Measurements from ENCODE around the gene ZEB2. TPM values are rescaled to one million over a fixed set of nuclear protein-coding genes. Genes with fewer than 3 reads are reported as not detected.

The ZEB2 gene
- total and polyA plus RNA-seq, 2 of the 13 experiments (the other 11 are each of a cell fraction or from before 2014, with no cell fraction given): 0.07 TPM; not detected in 1

DNA sequence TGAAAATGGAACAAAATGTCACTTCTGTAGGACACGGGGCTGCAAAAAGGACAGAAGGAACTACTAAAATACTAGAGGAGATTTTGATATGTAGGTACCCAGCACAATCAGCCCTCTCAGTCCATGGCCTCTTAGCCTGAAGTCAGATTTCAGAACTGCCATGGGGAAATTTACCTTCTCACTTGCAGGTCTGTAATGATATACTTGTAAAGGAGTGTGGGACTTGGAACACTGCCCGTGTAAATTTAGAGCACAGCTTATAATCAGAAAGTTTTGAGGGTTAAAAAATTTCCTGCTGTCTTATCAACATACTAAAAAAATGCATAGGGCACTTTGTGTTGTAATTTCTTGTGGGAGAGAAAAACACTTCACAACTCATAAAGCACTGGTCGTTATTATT, 60.6 kb downstream of the ZEB2 start (continued):
- TF ChIP-seq ZZZ3 (CRISPR knock-in tag; IDR thresholded peaks at IDR 0.05; ENCODE audit: borderline replicate concordance): no peak
- TF ChIP-seq ZMYM2 (CRISPR knock-in tag; IDR thresholded peaks at IDR 0.05): no peak
- TF ChIP-seq RNF2 (conservative IDR thresholded peaks at IDR 0.05; ENCODE audit: low read depth): no peak
- no peak for TF ChIP-seq ZNF331 (CRISPR knock-in tag; IDR thresholded peaks at IDR 0.05)
- TF ChIP-seq, protein P1, sequence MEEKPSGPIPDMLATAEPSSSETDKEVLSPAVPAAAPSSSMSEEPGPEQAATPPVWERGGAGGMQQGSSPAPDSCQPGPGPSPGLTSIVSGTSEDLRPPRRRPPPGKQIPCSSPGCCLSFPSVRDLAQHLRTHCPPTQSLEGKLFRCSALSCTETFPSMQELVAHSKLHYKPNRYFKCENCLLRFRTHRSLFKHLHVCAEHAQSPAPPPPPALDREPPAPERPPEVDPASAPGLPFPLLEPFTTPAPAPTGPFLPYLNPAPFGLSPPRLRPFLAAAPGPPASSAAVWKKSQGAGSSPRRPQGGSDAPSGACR (CRISPR knock-in tag; IDR thresholded peaks at IDR 0.05): no peak
- TF ChIP-seq TP53 (CRISPR knock-in tag; conservative IDR thresholded peaks at IDR 0.05): no peak
- TF ChIP-seq ZNF430 (CRISPR knock-in tag; IDR thresholded peaks at IDR 0.05): no peak
- TF ChIP-seq DR1 (CRISPR knock-in tag; IDR thresholded peaks at IDR 0.05): no peak
- no peak for TF ChIP-seq ISX (CRISPR knock-in tag; conservative IDR thresholded peaks at IDR 0.05)

DNA sequence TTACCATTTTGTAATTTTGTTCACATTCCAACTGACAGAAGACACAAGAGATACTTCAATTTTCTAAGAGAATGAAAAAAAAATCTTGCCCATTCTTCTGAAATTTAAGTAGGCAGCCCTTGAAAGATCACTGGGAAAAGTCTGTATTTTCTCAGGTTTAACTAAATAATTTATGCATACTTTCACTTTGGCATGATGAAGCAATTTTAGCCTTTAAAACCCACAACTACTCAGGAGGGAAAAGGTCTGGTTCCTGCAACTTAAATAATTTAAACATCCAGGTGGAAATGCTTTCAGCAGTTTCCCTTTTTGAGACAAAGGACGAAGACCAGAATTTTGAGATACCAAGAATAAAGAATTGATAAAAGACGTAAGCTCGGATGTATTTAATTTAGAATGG, 61.4 kb downstream of the ZEB2 start:
- ATAC-seq (no peak), FAIRE-seq (no peak), DNase-seq (ENCODE audit: low spot score) (no peak)
- CTCF ChIA-PET (ENCODE audit: low intra/inter-chr PET ratio, low total read pairs): no interaction called here
- Histone ChIP-seq H3K36me3 (replicated peaks in 1 of 2; ENCODE audit: control insufficient read depth in 1 of 2, insufficient read depth in 2 of 2, low read length in 2 of 2) (no peaks in the 10 kb centered on the region), H3K27me3 (ENCODE audit: control insufficient read depth in 1 of 2, insufficient read depth in 2 of 2, low read length in 2 of 2) (peaks cover 0 to 12% of the 10 kb centered on the region in 2 experiments; a peak in 1 of 5 replicates), H3K79me2 (ENCODE audit: insufficient read depth, low read length) (no peaks in the 10 kb centered on the region), H3K27ac (ENCODE audit: extremely low read length, insufficient read depth, low read length) (no peak overlapping the region), H3K4me2 (ENCODE audit: low read depth, low read length) (no peak overlapping the region), H3K9ac (ENCODE audit: insufficient read depth, low read depth, low read length) (no peak overlapping the region), H3K9me3 (ENCODE audit: low read length) (no peaks in the 10 kb centered on the region), H3K4me1 (ENCODE audit: insufficient read depth, low read length) (no peaks in the 10 kb centered on the region), H4K20me1 (ENCODE audit: insufficient read depth, low read length) (no peaks in the 10 kb centered on the region), H2AFZ (ENCODE audit: low read length) (no peak overlapping the region), H3K4me3 (replicated peaks in 1 of 3; ENCODE audit: insufficient read depth in 1 of 3, low read depth in 2 of 3, low read length in 3 of 3) (no peak overlapping the region)
- POLR2A ChIA-PET: no interaction called here
- TF ChIP-seq MXD4 (CRISPR knock-in tag; IDR thresholded peaks at IDR 0.05) (no peak), MIXL1 (CRISPR knock-in tag; IDR thresholded peaks at IDR 0.05) (no peak), ZNF564 (CRISPR knock-in tag; IDR thresholded peaks at IDR 0.05) (no peak), NFKBIZ (CRISPR knock-in tag; IDR thresholded peaks at IDR 0.05) (no peak), ZNF256 (CRISPR knock-in tag; conservative IDR thresholded peaks at IDR 0.05) (no peak), MYC (CRISPR knock-in tag; IDR thresholded peaks at IDR 0.05; ENCODE audit: borderline replicate concordance) (no peak)
- TF ChIP-seq, protein P2, sequence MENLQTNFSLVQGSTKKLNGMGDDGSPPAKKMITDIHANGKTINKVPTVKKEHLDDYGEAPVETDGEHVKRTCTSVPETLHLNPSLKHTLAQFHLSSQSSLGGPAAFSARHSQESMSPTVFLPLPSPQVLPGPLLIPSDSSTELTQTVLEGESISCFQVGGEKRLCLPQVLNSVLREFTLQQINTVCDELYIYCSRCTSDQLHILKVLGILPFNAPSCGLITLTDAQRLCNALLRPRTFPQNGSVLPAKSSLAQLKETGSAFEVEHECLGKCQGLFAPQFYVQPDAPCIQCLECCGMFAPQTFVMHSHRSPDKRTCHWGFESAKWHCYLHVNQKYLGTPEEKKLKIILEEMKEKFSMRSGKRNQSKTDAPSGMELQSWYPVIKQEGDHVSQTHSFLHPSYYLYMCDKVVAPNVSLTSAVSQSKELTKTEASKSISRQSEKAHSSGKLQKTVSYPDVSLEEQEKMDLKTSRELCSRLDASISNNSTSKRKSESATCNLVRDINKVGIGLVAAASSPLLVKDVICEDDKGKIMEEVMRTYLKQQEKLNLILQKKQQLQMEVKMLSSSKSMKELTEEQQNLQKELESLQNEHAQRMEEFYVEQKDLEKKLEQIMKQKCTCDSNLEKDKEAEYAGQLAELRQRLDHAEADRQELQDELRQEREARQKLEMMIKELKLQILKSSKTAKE (CRISPR knock-in tag; IDR thresholded peaks at IDR 0.05; ENCODE audit: borderline replicate concordance): no peak
- TF ChIP-seq, protein P3, sequence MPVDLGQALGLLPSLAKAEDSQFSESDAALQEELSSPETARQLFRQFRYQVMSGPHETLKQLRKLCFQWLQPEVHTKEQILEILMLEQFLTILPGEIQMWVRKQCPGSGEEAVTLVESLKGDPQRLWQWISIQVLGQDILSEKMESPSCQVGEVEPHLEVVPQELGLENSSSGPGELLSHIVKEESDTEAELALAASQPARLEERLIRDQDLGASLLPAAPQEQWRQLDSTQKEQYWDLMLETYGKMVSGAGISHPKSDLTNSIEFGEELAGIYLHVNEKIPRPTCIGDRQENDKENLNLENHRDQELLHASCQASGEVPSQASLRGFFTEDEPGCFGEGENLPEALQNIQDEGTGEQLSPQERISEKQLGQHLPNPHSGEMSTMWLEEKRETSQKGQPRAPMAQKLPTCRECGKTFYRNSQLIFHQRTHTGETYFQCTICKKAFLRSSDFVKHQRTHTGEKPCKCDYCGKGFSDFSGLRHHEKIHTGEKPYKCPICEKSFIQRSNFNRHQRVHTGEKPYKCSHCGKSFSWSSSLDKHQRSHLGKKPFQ (CRISPR knock-in tag; IDR thresholded peaks at IDR 0.05; ENCODE audit: insufficient replicate concordance): no peak
- in situ Hi-C loops (cut with HindIII; ENCODE audit: extremely low pct_ligation_motif_present, low pct_unique_long_range_greater_than_20kb) (no loop called here), intact Hi-C loops (cut with micrococcal nuclease; ENCODE audit: unreplicated experiment) (no loop called here)
- no TSS peak for BruUV-seq (replicated peaks)
- WGBS (ENCODE audit: low lambda C conversion rate): 5% methylated on average over 3 of the region's 3 CpGs

Measured in HepG2 (cell line).